Cerebellar cortex (tissue), 1 donor: ENCODE measurements around the gene WFS1.
A peak's percentile ranks its signal among the peaks of the same experiment; 100 is the strongest.

Experiments used
- DNase-seq: peaks from one replicate; pipeline ENCODE4 v3.0.0-alpha.2; 2015; ENCODE audit warnings: low spot score

The WFS1 gene

GRCh38 chr4:6339818-6340445 lies 70.3 kb downstream of the WFS1 start:
- DNase-seq: no peak

- no peak for DNase-seq
Measured at GRCh38 chr4:6340446-6341015, 70.9 kb downstream of the WFS1 start.

GRCh38 chr4:6341696-6342095 lies 72.0 kb downstream of the WFS1 start:
- DNase-seq: no peak

GRCh38 chr4:6342530-6343293 lies 73.1 kb downstream of the WFS1 start:
- DNase-seq: peak; percentile 88

- peak; percentile 38 for DNase-seq
Measured at GRCh38 chr4:6343939-6344408, 74.3 kb downstream of the WFS1 start.

GRCh38 chr4:6345096-6345830 lies 75.6 kb downstream of the WFS1 start:
- DNase-seq: no peak

- no peak for DNase-seq
Measured at GRCh38 chr4:6345866-6346265, 76.2 kb downstream of the WFS1 start.

GRCh38 chr4:6346373-6347110 lies 76.9 kb downstream of the WFS1 start:
- DNase-seq: no peak

- DNase-seq: no peak
Measured at GRCh38 chr4:6347511-6348045, 77.9 kb downstream of the WFS1 start.

- DNase-seq: no peak
Measured at GRCh38 chr4:6348408-6348807, 78.8 kb downstream of the WFS1 start.

- DNase-seq: no peak
Measured at GRCh38 chr4:6349896-6350603, 80.4 kb downstream of the WFS1 start.

GRCh38 chr4:6350646-6351045 lies 81.0 kb downstream of the WFS1 start:
- no peak for DNase-seq

GRCh38 chr4:6351246-6352000 lies 81.8 kb downstream of the WFS1 start:
- DNase-seq: no peak

- DNase-seq: no peak
Measured at GRCh38 chr4:6352031-6352692, 82.5 kb downstream of the WFS1 start.
